Stimulated activated CD8-positive, alpha-beta memory T cell treated with anti-CD3 and anti-CD28 coated beads, Interleukin-12 subunit alpha, Interleukin-12 subunit beta, amount 100 ng/mL, for 4 hours (primary cell): ENCODE measurements around the gene CARF.
"Not testable (repeated sequence)": the region's sequence is repeated elsewhere in the genome, so short reads cannot be mapped to it uniquely, and the experiment has no call there.

Source experiments
- DNase-seq: peaks from one replicate; pipeline ENCODE4 v3.0.0-alpha.2; 2020; ENCODE audit warnings: low read depth

CARF gene

DNA sequence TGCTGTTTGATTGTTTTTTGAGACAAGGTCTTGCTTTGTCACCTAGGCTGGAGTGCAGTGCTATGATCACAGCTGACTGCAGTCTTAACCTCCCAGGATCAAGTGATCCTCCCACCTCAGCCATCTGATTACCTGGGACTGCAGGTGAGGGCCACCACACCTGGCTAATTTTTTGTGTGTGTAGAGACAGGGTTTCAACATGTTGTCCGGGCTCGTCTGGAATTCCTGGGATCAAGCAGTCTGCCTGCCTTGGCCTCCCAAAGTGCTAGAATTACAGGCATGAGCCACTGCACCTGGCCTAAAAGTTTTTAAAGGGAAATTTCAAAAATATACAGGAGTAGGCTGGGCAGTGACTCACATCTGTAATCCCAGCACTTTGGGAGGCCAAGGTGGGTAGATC, 22.4 kb downstream of the CARF start:
- no peak for DNase-seq

GRCh38 chr2:202938960-202939359, 26.9 kb downstream of the CARF start:
- no peak for DNase-seq

DNA sequence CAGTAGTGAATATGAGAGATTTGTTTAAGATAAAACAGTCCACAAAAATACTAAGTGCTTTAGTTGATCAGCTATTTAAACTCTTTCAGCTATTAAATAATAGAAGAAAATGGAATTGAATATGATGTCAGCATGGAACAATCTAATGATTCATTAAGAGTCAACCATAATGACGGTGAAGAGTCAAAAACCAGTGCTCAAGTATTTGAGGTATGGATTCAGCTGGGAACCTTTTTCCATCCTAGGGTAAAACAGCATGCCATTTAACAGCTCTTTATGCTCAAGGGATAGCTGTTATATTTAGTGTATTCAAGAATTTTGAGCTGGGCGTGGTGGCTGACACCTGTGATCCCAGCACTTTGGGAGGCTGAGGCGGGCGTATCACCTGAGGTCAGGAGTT, 29.7 kb downstream of the CARF start:
- DNase-seq, result no peak

DNA sequence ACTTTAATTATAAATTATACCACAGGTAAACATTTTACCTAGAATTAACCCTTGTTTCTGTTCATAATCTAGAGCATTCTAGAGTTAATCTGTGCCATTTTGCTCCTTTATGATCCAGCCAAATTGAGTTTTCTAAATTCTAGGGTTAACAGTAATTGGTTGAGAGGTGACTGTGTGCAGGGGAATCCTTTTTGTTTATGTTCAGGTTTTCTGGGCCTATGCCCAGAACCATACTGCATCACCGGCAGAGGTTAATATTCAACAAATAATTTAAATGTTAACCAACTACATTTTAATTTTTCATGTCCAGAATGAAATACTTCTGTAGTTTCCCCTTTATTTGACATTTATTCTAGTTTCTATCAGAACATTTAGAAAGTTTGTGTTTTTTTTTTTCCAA, 32.3 kb downstream of the CARF start:
- no peak for DNase-seq

GRCh38 chr2:202944816-202945215, 32.7 kb downstream of the CARF start:
- DNase-seq, result no peak

DNA sequence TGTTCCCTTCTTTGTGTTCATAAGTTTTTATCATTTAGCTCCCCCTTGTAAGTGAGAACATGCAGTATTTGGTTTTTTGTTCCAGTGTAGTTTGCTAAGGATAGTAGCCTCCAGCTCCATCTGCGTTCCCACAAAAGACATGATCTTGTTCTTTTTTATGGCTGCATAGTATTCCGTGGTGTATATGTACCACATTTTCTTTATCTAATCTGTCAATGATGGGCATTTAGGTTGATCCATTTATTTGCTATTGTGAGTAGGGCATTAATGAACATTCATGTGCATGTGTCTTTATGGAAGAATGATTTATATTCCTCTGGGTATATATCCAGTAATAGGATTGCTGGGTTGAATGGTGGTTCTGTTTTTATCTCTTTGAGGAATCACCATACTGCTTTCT, 33.4 kb downstream of the CARF start:
- no peak for DNase-seq

GRCh38 chr2:202949333-202949732, 37.3 kb downstream of the CARF start:
- not testable (repeated sequence) for DNase-seq

DNA sequence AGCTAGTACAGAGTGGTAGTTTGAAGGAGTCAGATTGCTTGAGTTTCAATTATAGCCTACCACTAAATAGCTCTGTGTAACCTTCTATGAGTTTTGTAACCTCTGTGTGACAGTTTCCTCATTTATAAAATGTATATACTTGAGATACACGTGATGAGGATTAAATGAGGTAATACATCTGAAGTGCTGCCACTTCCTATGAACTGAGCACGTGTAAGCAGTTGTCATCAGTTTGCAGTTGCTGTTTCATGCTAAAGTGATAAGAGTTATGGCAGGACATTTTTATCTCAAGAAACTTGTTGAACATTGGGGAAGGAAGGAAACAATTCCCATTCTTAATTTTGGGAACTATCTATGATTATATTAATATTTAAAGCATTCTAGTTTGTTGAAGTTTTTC, 38.5 kb downstream of the CARF start:
- DNase-seq, result no peak

DNA sequence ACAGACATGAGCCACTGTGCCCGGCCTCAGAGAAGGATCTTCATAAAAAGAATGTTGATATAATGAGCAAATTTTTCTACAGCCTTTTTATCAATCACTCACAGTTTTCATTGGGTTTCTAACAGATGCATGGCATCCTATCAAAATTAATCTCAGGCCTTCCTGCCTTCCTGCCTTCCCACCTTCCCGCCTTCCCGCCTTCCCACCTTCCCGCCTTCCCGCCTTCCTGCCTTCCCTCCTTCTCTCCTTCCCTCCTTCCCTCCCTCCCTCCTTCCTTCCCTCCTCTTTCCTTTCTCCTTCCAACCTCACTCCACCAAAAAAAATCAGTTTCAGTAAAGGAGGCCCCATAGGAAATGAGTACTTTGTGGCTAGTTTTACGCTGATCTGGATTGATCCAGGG, 48.4 kb downstream of the CARF start:
- no peak for DNase-seq

DNA sequence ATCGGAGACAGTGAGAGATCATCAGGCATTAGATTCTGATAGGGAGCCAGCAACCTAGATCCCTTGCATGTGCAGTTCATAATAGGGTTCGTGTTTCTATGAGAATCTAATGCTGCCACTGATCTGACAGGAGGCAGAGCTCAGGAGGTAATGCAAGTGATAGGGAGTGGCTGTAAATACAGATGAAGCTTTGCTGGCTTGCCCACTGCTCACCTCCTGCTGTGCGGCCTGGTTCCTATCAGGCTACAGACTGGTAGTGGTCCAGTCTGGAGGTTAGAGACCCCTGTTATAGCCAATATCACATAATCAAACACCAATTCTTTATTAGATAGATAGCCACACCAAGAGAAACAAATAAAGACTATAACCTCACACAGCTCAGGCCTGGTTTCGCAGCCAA, 51.6 kb downstream of the CARF start:
- DNase-seq, result no peak

GRCh38 chr2:202965810-202966460, 53.9 kb downstream of the CARF start:
- DNase-seq, result no peak

DNA sequence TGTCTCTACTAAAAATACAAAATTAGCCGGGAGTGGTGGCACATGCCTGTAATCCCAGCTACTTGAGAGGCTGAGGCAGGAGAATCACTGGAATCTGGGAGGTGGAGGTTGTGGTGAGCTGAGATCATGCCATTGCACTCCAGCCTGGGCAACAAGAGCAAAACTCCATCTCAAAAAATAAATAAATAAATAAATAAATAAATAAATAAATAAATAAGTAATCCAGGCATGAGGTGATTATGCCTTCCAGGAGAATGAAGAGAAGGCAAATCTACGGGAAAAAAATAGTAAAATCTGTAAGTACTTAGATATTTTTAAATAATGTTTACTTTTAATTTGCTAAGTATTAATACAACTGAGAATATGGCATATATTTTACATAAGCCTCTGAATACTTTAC, 57.3 kb downstream of the CARF start:
- not testable (repeated sequence) for DNase-seq

DNA sequence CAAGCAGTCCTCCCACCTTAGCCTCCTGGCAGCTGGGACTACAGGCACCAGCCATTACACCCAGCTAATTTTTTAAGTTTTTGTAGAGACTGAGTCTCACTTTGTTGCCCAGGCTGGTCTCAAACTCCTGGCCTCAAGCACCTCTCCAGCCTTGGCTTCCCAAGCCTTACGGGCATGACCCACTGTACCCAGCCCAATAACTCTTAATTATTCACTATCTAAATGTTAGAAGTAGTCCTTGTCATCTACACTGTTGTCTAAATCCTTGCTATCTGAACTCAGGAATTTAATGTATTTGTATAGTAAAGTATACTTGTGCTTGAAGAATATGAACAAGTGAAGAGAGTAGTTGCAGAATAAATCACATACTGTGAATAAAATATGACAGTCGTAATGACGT, 64.7 kb downstream of the CARF start:
- DNase-seq, result no peak

DNA sequence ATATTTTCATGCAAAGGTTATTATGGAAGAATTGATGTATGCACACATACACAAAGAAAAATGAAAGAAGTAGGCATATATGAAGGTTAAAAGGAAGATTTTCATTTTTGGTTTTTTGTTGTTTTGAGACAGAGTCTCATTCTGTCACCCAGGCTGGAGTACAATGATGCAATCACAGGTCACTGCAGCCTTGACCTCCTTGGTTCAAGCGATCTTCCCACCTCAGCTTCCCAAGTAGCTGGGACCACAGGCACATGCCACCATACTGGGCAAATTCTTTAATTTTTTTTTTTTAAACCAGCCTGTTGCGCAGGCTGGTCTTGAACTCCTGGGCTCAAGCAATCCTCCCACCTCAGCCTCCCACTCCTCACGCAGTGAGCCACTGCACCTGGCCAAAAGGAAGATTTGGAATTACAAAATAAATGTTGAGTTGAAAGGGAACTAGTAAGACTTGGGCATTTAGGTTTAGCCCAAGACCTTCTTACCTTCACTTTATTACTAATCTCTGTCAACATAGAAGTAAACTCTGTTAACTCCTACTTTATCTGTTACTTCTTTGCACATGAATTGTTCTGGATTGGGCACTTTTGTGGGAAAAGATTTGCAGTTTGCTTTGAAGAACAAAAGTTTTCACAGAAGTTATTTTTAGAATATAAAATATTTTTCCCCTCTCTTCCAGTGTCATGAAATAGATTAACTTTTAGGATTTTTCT, 70.9 kb downstream of the CARF start:
- DNase-seq, result no peak

- DNase-seq, result no peak
These were observed 77.7 kb downstream of the CARF start for GRCh38 chr2:202989749-202990148.

DNA sequence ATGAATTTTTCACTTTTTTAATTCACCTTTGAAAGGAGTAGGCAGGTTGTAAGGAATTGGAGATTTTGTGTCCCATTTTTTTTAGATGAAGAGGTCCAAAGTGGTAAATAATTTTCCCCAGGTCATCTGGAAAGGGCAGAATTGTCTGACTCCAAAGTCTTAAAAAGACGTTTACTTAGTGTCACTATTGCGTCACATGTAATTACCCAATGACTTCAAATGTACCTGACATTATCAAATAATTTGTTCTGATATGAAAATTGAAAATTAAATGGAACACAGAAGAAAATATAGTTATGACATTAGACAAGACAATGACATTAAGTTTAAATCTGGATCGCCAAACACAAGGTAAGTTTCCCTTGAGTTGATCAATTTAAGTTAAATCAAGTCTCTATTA, 78.4 kb downstream of the CARF start:
- no peak for DNase-seq

- not testable (repeated sequence) for DNase-seq
These were observed 85.0 kb downstream of the CARF start for GRCh38 chr2:202997113-202997512.

- no peak for DNase-seq
These were observed 90.2 kb downstream of the CARF start for GRCh38 chr2:203002054-203002821.

DNA sequence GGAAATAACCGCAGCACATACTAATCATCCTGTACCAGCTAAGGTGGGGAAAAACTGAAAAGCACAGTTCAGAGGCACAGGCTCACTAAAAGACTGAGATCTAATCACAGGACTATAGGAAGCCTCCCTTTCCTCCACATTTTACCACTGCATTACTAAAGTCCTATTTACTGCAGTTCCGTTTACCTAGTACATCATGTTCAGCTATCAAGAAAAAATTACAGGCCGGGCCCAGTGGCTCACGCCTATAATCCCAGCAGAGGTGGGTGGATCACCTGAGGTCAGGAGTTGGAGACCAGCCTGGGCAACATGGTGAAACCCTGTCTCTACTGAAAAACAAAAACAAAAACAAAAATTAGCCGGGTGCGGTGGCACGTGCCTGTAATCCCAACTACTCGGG, 91.6 kb downstream of the CARF start:
- no peak for DNase-seq

GRCh38 chr2:203014456-203015199, 102.6 kb downstream of the CARF start, which contains the start of gene NBEAL1:
TSS of gene NBEAL1 (plus strand) at chr2:203014875. CDS start at chr2:203016385, 1,510 bp downstream.
- DNase-seq, result peak; percentile 97

DNA sequence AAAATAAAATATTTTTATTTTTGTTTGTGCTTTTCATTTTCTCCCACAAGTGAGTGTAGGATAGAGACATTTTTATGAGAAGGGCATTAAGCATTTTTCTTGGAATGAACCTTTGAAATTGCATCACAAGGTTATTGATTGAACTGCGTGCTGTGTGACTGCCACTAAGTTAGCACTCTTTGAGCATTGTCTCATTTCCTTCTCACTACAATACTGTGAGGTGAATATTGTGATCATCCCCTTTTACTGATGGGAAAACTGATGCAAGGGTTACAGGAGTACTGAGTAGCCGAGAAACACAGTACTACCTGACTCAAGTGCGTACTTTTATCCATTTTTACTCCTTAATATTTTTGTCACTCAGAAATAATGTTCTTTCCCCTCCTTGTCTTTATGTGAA, 104.6 kb downstream of the CARF start:
- no peak for DNase-seq

DNA sequence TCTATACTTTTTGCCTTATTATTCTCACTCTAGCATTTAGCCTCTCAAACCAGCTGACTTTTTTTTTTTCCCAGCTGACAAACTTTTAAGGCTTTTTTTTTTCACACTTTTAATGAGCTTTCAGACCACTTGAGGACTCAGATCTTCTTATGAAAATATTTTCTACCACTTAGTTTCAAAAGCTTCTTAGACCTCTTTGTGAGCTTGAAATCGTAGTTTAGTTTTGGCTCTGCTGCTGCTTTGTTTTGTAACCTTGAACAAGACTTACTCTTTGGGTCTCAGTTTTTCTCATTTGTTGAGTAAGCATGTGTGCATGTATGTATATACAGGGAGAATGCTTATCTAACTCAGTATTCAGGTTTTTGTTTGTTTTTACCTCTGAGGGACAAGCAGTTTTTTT, 106.1 kb downstream of the CARF start:
- DNase-seq, result no peak
